ENCODE results near the gene USP19. TPM values are rescaled to one million over a fixed set of nuclear protein-coding genes. Genes with fewer than 3 reads are reported as not detected.

USP19 gene
- total RNA-seq, 1 experiment from 2014 or later = 92.8 TPM

DNA sequence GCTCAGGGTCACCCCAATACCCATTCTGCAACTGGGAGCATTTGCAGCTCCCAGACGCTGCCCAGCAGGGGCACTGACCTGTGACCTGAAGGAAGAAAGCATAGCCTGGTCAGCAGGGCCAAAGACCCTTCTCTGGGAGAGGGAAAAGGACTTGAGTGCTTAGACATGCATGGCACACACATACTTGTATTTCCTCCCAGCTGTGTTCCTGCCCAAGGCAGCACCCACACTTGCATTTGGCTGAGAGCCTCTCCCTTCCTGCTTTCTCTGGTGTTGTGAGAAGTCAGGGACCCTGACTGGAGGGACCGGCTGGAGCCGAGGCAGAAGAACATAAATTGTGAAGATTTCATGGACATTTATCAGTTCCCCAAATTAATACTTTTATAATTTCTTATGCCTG, 19.5 kb upstream of the USP19 start (continued):
- TF ChIP-seq, protein P1, sequence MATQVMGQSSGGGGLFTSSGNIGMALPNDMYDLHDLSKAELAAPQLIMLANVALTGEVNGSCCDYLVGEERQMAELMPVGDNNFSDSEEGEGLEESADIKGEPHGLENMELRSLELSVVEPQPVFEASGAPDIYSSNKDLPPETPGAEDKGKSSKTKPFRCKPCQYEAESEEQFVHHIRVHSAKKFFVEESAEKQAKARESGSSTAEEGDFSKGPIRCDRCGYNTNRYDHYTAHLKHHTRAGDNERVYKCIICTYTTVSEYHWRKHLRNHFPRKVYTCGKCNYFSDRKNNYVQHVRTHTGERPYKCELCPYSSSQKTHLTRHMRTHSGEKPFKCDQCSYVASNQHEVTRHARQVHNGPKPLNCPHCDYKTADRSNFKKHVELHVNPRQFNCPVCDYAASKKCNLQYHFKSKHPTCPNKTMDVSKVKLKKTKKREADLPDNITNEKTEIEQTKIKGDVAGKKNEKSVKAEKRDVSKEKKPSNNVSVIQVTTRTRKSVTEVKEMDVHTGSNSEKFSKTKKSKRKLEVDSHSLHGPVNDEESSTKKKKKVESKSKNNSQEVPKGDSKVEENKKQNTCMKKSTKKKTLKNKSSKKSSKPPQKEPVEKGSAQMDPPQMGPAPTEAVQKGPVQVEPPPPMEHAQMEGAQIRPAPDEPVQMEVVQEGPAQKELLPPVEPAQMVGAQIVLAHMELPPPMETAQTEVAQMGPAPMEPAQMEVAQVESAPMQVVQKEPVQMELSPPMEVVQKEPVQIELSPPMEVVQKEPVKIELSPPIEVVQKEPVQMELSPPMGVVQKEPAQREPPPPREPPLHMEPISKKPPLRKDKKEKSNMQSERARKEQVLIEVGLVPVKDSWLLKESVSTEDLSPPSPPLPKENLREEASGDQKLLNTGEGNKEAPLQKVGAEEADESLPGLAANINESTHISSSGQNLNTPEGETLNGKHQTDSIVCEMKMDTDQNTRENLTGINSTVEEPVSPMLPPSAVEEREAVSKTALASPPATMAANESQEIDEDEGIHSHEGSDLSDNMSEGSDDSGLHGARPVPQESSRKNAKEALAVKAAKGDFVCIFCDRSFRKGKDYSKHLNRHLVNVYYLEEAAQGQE (IDR thresholded peaks at IDR 0.05; ENCODE audit: low read depth) = no peak
- TF ChIP-seq CBX3 (IDR thresholded peaks at IDR 0.05; ENCODE audit: low read depth) (no peak), TCF7L2 (IDR thresholded peaks at IDR 0.05; ENCODE audit: borderline replicate concordance, extremely low read depth, insufficient read depth, insufficient read length) (no peak), ELF1 (IDR thresholded peaks at IDR 0.05; ENCODE audit: borderline replicate concordance, low read depth) (no peak), EZH2 (IDR thresholded peaks at IDR 0.05) (no peak), ZNF274 (IDR thresholded peaks at IDR 0.05; ENCODE audit: low read depth, low read length) (no peak), YY1 (IDR thresholded peaks at IDR 0.05; ENCODE audit: extremely low read depth, insufficient replicate concordance, low read depth, low read length) (no peak), EGR1 (IDR thresholded peaks at IDR 0.05; ENCODE audit: low read depth) (no peak)
- TF ChIP-seq, protein P2, sequence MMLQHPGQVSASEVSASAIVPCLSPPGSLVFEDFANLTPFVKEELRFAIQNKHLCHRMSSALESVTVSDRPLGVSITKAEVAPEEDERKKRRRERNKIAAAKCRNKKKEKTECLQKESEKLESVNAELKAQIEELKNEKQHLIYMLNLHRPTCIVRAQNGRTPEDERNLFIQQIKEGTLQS (IDR thresholded peaks at IDR 0.05) = no peak

DNA sequence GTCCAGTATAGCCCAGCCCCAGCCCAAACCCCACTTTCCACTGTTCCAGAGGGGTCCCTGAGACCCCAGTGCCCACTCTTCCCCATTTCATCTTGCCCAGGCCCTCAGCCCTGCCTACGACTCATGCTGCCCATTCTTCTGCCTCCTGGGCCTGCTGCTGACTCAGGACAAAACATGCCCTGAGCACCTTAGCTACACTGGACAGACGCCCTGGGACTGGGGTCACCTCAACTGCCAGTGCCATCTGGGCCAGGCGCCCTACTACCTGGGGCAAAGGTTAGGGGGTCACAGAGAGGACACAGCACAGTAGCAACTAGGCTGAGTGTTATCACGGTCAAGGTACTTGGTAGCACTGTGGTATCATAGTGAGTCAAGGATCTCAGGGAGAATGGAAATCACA, 14.9 kb upstream of the USP19 start:
- Histone ChIP-seq H3K4me1 (ENCODE audit: control insufficient read depth in 1 of 2, insufficient read depth in 2 of 2, low read length in 2 of 2) (peaks cover 16 to 46% of the 10 kb centered on the region in 2 experiments), H2AFZ (ENCODE audit: low read depth, low read length, poor library complexity, severe bottlenecking) (no peak overlapping the region), H3K27me3 (ENCODE audit: insufficient read depth, low read length) (no peaks in the 10 kb centered on the region), H3K9me2 (ENCODE audit: insufficient read depth) (no peaks in the 10 kb centered on the region), H3K79me2 (ENCODE audit: insufficient read depth, low read length) (peaks cover 11% of the 10 kb centered on the region; the same call in 1 of the 2 replicates), H3K36me3 (ENCODE audit: control insufficient read depth in 1 of 2, insufficient read depth in 2 of 2, low read length in 2 of 2) (no peaks in the 10 kb centered on the region), H3K9me3 (ENCODE audit: control insufficient read depth in 1 of 2, insufficient read depth in 1 of 2, low read depth in 1 of 2, low read length in 2 of 2) (no peaks in the 10 kb centered on the region), H3K27ac (ENCODE audit: low read depth, low read length) (no peak overlapping the region), H3K4me3 (replicated peaks in 1 of 2; ENCODE audit: low read depth in 1 of 2, low read length in 2 of 2) (no peak overlapping the region), H4K20me1 (ENCODE audit: insufficient read depth) (no peaks in the 10 kb centered on the region), H3K4me2 (ENCODE audit: low read length) (no peak overlapping the region), H3K9ac (ENCODE audit: low read length) (no peak overlapping the region)
- RAD21 ChIA-PET (ENCODE audit: low non-redundant PET in 1 of 2, low total read pairs in 2 of 2, uncharacterized antibody in 2 of 2, unreplicated experiment in 2 of 2) = no interaction called here
- intact Hi-C loops (cut with micrococcal nuclease) = no loop called here
- CTCF ChIA-PET = no interaction called here
- TF ChIP-seq CEBPB (IDR thresholded peaks at IDR 0.05; ENCODE audit: low read depth) (no peak), ZNF274 (IDR thresholded peaks at IDR 0.05; ENCODE audit: low read depth, low read length) (no peak), ELF1 (IDR thresholded peaks at IDR 0.05; ENCODE audit: borderline replicate concordance, low read depth) (no peak), FOSL1 (IDR thresholded peaks at IDR 0.05; ENCODE audit: low read depth) (no peak), CBX3 (IDR thresholded peaks at IDR 0.05; ENCODE audit: low read depth) (no peak), EGR1 (IDR thresholded peaks at IDR 0.05; ENCODE audit: low read depth) (no peak), YY1 (IDR thresholded peaks at IDR 0.05; ENCODE audit: extremely low read depth, insufficient replicate concordance, low read depth, low read length) (no peak), POLR2A (IDR thresholded peaks at IDR 0.05; ENCODE audit: borderline replicate concordance, extremely low read depth, insufficient read depth, insufficient read length) (no peak), SRF (IDR thresholded peaks at IDR 0.05; ENCODE audit: low read depth) (no peak), SIN3A (IDR thresholded peaks at IDR 0.05; ENCODE audit: low read depth) (no peak), RAD21 (IDR thresholded peaks at IDR 0.05; ENCODE audit: low read depth) (no peak), POLR2AphosphoS5 (IDR thresholded peaks at IDR 0.05; ENCODE audit: low read depth, low read length) (no peak), TCF7L2 (IDR thresholded peaks at IDR 0.05; ENCODE audit: borderline replicate concordance, extremely low read depth, insufficient read depth, insufficient read length) (no peak), ZFX (IDR thresholded peaks at IDR 0.05) (no peak), SP1 (IDR thresholded peaks at IDR 0.05; ENCODE audit: low read depth) (no peak)
- TF ChIP-seq, protein P3, sequence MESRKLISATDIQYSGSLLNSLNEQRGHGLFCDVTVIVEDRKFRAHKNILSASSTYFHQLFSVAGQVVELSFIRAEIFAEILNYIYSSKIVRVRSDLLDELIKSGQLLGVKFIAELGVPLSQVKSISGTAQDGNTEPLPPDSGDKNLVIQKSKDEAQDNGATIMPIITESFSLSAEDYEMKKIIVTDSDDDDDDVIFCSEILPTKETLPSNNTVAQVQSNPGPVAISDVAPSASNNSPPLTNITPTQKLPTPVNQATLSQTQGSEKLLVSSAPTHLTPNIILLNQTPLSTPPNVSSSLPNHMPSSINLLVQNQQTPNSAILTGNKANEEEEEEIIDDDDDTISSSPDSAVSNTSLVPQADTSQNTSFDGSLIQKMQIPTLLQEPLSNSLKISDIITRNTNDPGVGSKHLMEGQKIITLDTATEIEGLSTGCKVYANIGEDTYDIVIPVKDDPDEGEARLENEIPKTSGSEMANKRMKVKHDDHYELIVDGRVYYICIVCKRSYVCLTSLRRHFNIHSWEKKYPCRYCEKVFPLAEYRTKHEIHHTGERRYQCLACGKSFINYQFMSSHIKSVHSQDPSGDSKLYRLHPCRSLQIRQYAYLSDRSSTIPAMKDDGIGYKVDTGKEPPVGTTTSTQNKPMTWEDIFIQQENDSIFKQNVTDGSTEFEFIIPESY (IDR thresholded peaks at IDR 0.05; ENCODE audit: extremely low read depth, insufficient replicate concordance, low read length) = no peak
- TF ChIP-seq, protein P4, sequence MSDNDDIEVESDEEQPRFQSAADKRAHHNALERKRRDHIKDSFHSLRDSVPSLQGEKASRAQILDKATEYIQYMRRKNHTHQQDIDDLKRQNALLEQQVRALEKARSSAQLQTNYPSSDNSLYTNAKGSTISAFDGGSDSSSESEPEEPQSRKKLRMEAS (IDR thresholded peaks at IDR 0.05) = no peak
- TF ChIP-seq, protein P2 (IDR thresholded peaks at IDR 0.05) = no peak
- POLR2A ChIA-PET = no interaction called here
- BruUV-seq (replicated peaks) = no TSS peak
- ATAC-seq = no peak
- no peak for DNase-seq (ENCODE audit: low read depth, low spot score)
